HCT116 (cell line): Measurements from ENCODE around the gene SLC66A2. TPM values are rescaled to one million over a fixed set of nuclear protein-coding genes. Genes with fewer than 3 reads are reported as not detected.

ENCODE experiments used
- ATAC-seq: fragments of 200-7000 bp; cut with Tn5 transposase; 2 replicates; pipeline ENCODE4 v1.9.1; 2020; ENCODE audit warnings: mild to moderate bottlenecking, moderate library complexity
- BruUV-seq: library from RNA; stranded (reverse); fragments of 400-500 nt; replicated peaks from 2 replicates; lab custom pipeline; 2021; lab: Mats Ljungman, UMichigan
- CTCF ChIA-PET: fragments of 300-600 bp; sonication (Branson Sonifier 250); formaldehyde crosslinking; loops from one replicate; lab custom pipeline; 2021; ENCODE audit warnings: antibody characterized with exemption; lab: Charles Lee
- POLR2A ChIA-PET: fragments of 300-600, 350-600 bp; sonication (Branson Sonifier 250); formaldehyde crosslinking; loops from one replicate; lab custom pipeline; 2021; ENCODE audit warnings: antibody characterized with exemption; lab: Charles Lee
- RAD21 ChIA-PET, 2 experiments: fragments of 300-600 bp; sonication (Branson Sonifier 250); formaldehyde crosslinking; loops; one replicate each; lab custom pipeline; 2023; ENCODE audit warnings: low total read pairs in 2 of 2; ENCODE audit not compliant: uncharacterized antibody in 2 of 2, unreplicated experiment in 2 of 2, low non-redundant PET in 1 of 2; lab: Charles Lee
- DNase-seq: peaks from one replicate; pipeline ENCODE4 v3.0.0-alpha.2; 2010; ENCODE audit warnings: low read depth, low spot score
- H2AFZ ChIP-seq: fragments of 200-600 bp; shearing (Covaris generic), sonication (generic); 2 replicates; pipeline ENCODE4 v1.6.1; 2017; ENCODE audit warnings: low read depth, mixed run types, mixed read lengths, antibody characterized with exemption, low read length; ENCODE audit not compliant: poor library complexity, severe bottlenecking
- H3K27ac ChIP-seq: 2 replicates; pipeline ENCODE4 v1.5.1; 2012; ENCODE audit warnings: low read depth, low read length
- H3K27me3 ChIP-seq: fragments of 200-600 bp; sonication (generic); 2 replicates; pipeline ENCODE4 v1.6.1; 2016; ENCODE audit warnings: mixed run types, low read length, mixed read lengths; ENCODE audit not compliant: insufficient read depth
- H3K36me3 ChIP-seq, 2 experiments: fragments of 200-500 bp in 1 of 2; fragments of 200-600 bp in 1 of 2; sonication (Bioruptor generic) in 1 of 2; sonication (generic) in 1 of 2; 2 replicates each; pipeline versions ENCODE4 v1.5.1 to v1.6.1; 2014 to 2016; ENCODE audit warnings: low read length in 2 of 2, inconsistent platforms in 1 of 2, mixed read lengths in 1 of 2, mixed run types in 1 of 2; ENCODE audit not compliant: insufficient read depth in 2 of 2, control insufficient read depth in 1 of 2
- H3K4me1 ChIP-seq, 2 experiments: fragments of 200-600 bp in 1 of 2; sonication (generic) in 1 of 2; 2 replicates each; pipeline versions ENCODE4 v1.5.1 to v1.6.1; 2012 to 2017; ENCODE audit warnings: low read length in 2 of 2, inconsistent platforms in 1 of 2, mild to moderate bottlenecking in 1 of 2, mixed read lengths in 1 of 2, mixed run types in 1 of 2, moderate library complexity in 1 of 2; ENCODE audit not compliant: insufficient read depth in 2 of 2, control insufficient read depth in 1 of 2
- H3K4me2 ChIP-seq: fragments of 200-600 bp; sonication (generic); 2 replicates; pipeline ENCODE4 v1.6.1; 2017; ENCODE audit warnings: mixed run types, low read length, mixed read lengths
- H3K4me3 ChIP-seq, 2 experiments: fragments of 200-600 bp in 1 of 2; sonication (generic) in 1 of 2; replicated peaks in 1 of 2; 2 replicates each; pipeline ENCODE4 v1.5.1; 2011 to 2016; ENCODE audit warnings: low read length in 2 of 2, control low read depth in 1 of 2, low read depth in 1 of 2, mild to moderate bottlenecking in 1 of 2, mixed read lengths in 1 of 2, mixed run types in 1 of 2
- H3K79me2 ChIP-seq: fragments of 200-600 bp; sonication (generic); 2 replicates; pipeline ENCODE4 v1.6.1; 2017; ENCODE audit warnings: mild to moderate bottlenecking, mixed run types, low read length, moderate library complexity, mixed read lengths; ENCODE audit not compliant: insufficient read depth
- H3K9ac ChIP-seq: fragments of 200-600 bp; sonication (generic); 2 replicates; pipeline ENCODE4 v1.6.1; 2016; ENCODE audit warnings: low read length, mixed read lengths
- H3K9me2 ChIP-seq: fragments of 200-600 bp; sonication (generic), shearing (Covaris generic); 2 replicates; pipeline ENCODE4 v1.6.1; 2017; ENCODE audit warnings: mixed run types, mild to moderate bottlenecking, moderate library complexity; ENCODE audit not compliant: insufficient read depth
- H3K9me3 ChIP-seq, 2 experiments: fragments of 200-500 bp in 1 of 2; fragments of 200-600 bp in 1 of 2; sonication (Bioruptor generic) in 1 of 2; sonication (generic) in 1 of 2; 2 replicates each; pipeline ENCODE4 v1.6.1; 2014 to 2017; ENCODE audit warnings: low read length in 2 of 2, mixed read lengths in 2 of 2, inconsistent platforms in 1 of 2, low read depth in 1 of 2, mild to moderate bottlenecking in 1 of 2, mixed run types in 1 of 2, moderate library complexity in 1 of 2; ENCODE audit not compliant: control insufficient read depth in 1 of 2, insufficient read depth in 1 of 2
- H4K20me1 ChIP-seq: fragments of 200-600 bp; sonication (generic), shearing (Covaris generic); 2 replicates; pipeline ENCODE4 v1.6.1; 2017; ENCODE audit warnings: mixed run types, mild to moderate bottlenecking, moderate library complexity; ENCODE audit not compliant: insufficient read depth
- CBX3 ChIP-seq: IDR thresholded peaks from 2 replicates; pipeline ENCODE4 v1.6.1; 2012; ENCODE audit warnings: low read depth
- CEBPB ChIP-seq: IDR thresholded peaks from 2 replicates; pipeline ENCODE4 v1.6.1; 2012; ENCODE audit warnings: low read depth
- EZH2 ChIP-seq: fragments of 200-600 bp; sonication (generic); IDR thresholded peaks from 2 replicates; pipeline ENCODE4 v1.6.1; 2017; ENCODE audit warnings: antibody characterized with exemption, mixed run types
- EZH2phosphoT487 ChIP-seq: fragments of 200-600 bp; IDR thresholded peaks from 2 replicates; pipeline ENCODE4 v1.6.1; 2018; ENCODE audit warnings: antibody characterized with exemption, borderline replicate concordance
- JUND ChIP-seq: IDR thresholded peaks from 2 replicates; pipeline ENCODE4 v1.6.1; 2012
- POLR2AphosphoS5 ChIP-seq: IDR thresholded peaks from 2 replicates; pipeline ENCODE4 v1.6.1; 2011; ENCODE audit warnings: mild to moderate bottlenecking, low read depth, low read length, moderate library complexity
- SIN3A ChIP-seq: IDR thresholded peaks from 2 replicates; pipeline ENCODE4 v1.6.1; 2012; ENCODE audit warnings: low read depth
- SP1 ChIP-seq: IDR thresholded peaks from 2 replicates; pipeline ENCODE4 v1.6.1; 2012; ENCODE audit warnings: low read depth
- TCF7L2 ChIP-seq: IDR thresholded peaks from 2 replicates; pipeline ENCODE4 v1.7.0; 2011; ENCODE audit warnings: borderline replicate concordance, inconsistent platforms; ENCODE audit not compliant: insufficient read depth, insufficient read length; ENCODE audit errors: extremely low read depth
- YY1 ChIP-seq: IDR thresholded peaks from 2 replicates; pipeline ENCODE4 v1.6.1; 2011; ENCODE audit warnings: low read length, low read depth, moderate library complexity, mild to moderate bottlenecking; ENCODE audit not compliant: insufficient replicate concordance; ENCODE audit errors: extremely low read depth
- ZNF274 ChIP-seq: fragments of 200-500 bp; sonication (Bioruptor generic); IDR thresholded peaks from 2 replicates; pipeline ENCODE4 v1.6.1; 2014; ENCODE audit warnings: mild to moderate bottlenecking, low read depth, low read length, inconsistent platforms
- intact Hi-C: fragments of 100-400 bp; cut with micrococcal nuclease; formaldehyde crosslinking; loops from 2 replicates; pipeline ENCODE4 v1.10.0; 2022
- total RNA-seq: library from RNA; stranded (reverse); gene quantifications from one replicate; pipeline ENCODE4 v1.2.1, GENCODE V29; 2021; ENCODE audit not compliant: unreplicated experiment
- TF ChIP-seq, protein P1 (sequence below): IDR thresholded peaks from 2 replicates; pipeline ENCODE4 v1.6.1; 2012; ENCODE audit warnings: low read depth
- TF ChIP-seq, protein P2 (sequence below): IDR thresholded peaks from 2 replicates; pipeline ENCODE4 v1.6.1; 2011; ENCODE audit warnings: mild to moderate bottlenecking, low read length, moderate library complexity; ENCODE audit not compliant: insufficient replicate concordance; ENCODE audit errors: extremely low read depth

The SLC66A2 gene
- total RNA-seq, 1 experiment from 2014 or later, result 44.9 TPM

- H4K20me1 ChIP-seq, result no peaks in the 10 kb centered on the region
- H3K4me2 ChIP-seq, result no peak overlapping the region
- no TSS peak for BruUV-seq
- no peak overlapping the region for H3K4me3 ChIP-seq
- ChIA-PET POLR2A (no interaction called here), CTCF (no interaction called here), RAD21 (no interaction called here)
- H3K4me1 ChIP-seq, result no peaks in the 10 kb centered on the region
- intact Hi-C loops, result no loop called here
- peaks cover 96% of the 10 kb centered on the region for H3K79me2 ChIP-seq
- ATAC-seq (no peak), DNase-seq (no peak)
- no peak overlapping the region for H3K9ac ChIP-seq
- no peak for TF ChIP-seq SP1
- TF ChIP-seq CEBPB, result no peak
- TF ChIP-seq POLR2AphosphoS5, result no peak
- no peak for TF ChIP-seq SIN3A
- TF ChIP-seq EZH2phosphoT487, result no peak
- TF ChIP-seq EZH2, result no peak
- TF ChIP-seq CBX3, result no peak
- TF ChIP-seq YY1, result no peak
- TF ChIP-seq TCF7L2, result no peak
- TF ChIP-seq JUND, result no peak
- TF ChIP-seq, protein P1, sequence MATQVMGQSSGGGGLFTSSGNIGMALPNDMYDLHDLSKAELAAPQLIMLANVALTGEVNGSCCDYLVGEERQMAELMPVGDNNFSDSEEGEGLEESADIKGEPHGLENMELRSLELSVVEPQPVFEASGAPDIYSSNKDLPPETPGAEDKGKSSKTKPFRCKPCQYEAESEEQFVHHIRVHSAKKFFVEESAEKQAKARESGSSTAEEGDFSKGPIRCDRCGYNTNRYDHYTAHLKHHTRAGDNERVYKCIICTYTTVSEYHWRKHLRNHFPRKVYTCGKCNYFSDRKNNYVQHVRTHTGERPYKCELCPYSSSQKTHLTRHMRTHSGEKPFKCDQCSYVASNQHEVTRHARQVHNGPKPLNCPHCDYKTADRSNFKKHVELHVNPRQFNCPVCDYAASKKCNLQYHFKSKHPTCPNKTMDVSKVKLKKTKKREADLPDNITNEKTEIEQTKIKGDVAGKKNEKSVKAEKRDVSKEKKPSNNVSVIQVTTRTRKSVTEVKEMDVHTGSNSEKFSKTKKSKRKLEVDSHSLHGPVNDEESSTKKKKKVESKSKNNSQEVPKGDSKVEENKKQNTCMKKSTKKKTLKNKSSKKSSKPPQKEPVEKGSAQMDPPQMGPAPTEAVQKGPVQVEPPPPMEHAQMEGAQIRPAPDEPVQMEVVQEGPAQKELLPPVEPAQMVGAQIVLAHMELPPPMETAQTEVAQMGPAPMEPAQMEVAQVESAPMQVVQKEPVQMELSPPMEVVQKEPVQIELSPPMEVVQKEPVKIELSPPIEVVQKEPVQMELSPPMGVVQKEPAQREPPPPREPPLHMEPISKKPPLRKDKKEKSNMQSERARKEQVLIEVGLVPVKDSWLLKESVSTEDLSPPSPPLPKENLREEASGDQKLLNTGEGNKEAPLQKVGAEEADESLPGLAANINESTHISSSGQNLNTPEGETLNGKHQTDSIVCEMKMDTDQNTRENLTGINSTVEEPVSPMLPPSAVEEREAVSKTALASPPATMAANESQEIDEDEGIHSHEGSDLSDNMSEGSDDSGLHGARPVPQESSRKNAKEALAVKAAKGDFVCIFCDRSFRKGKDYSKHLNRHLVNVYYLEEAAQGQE, result no peak
- TF ChIP-seq, protein P2, sequence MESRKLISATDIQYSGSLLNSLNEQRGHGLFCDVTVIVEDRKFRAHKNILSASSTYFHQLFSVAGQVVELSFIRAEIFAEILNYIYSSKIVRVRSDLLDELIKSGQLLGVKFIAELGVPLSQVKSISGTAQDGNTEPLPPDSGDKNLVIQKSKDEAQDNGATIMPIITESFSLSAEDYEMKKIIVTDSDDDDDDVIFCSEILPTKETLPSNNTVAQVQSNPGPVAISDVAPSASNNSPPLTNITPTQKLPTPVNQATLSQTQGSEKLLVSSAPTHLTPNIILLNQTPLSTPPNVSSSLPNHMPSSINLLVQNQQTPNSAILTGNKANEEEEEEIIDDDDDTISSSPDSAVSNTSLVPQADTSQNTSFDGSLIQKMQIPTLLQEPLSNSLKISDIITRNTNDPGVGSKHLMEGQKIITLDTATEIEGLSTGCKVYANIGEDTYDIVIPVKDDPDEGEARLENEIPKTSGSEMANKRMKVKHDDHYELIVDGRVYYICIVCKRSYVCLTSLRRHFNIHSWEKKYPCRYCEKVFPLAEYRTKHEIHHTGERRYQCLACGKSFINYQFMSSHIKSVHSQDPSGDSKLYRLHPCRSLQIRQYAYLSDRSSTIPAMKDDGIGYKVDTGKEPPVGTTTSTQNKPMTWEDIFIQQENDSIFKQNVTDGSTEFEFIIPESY, result no peak
- no peak for TF ChIP-seq ZNF274
- H3K27me3 ChIP-seq, result no peaks in the 10 kb centered on the region
- H3K27ac ChIP-seq, result no peak overlapping the region
- H3K36me3 ChIP-seq, result peaks cover 5 to 44% of the 10 kb centered on the region in 2 experiments; a peak in 3 of 4 replicates
- no peaks in the 10 kb centered on the region for H3K9me2 ChIP-seq
- no peak overlapping the region for H2AFZ ChIP-seq
- peaks cover 18 to 29% of the 10 kb centered on the region in 2 experiments; a peak in 3 of 4 replicates for H3K9me3 ChIP-seq
Observed at GRCh38 chr18:79935098-79935480, 16.4 kb downstream of the SLC66A2 start.
